Measurements from ENCODE around the gene RPLP2.

GRCh38 chr11:801097-801780 lies 8.5 kb upstream of the RPLP2 start:
- TF ChIP-seq CTCF (conservative IDR thresholded peaks at IDR 0.05) (no peak), ZFX (IDR thresholded peaks at IDR 0.05) (no peak)

All from C4-2B (cell line).